ENCODE data around the gene CPN2.
A peak's percentile ranks its signal among the peaks of the same experiment; 100 is the strongest.

CPN2 gene

GRCh38 chr3:194330579-194330978 is 20.5 kb downstream of the CPN2 start:
- peak; percentile 97 for DNase-seq (ENCODE audit: low read depth)
- TF ChIP-seq, protein P1, sequence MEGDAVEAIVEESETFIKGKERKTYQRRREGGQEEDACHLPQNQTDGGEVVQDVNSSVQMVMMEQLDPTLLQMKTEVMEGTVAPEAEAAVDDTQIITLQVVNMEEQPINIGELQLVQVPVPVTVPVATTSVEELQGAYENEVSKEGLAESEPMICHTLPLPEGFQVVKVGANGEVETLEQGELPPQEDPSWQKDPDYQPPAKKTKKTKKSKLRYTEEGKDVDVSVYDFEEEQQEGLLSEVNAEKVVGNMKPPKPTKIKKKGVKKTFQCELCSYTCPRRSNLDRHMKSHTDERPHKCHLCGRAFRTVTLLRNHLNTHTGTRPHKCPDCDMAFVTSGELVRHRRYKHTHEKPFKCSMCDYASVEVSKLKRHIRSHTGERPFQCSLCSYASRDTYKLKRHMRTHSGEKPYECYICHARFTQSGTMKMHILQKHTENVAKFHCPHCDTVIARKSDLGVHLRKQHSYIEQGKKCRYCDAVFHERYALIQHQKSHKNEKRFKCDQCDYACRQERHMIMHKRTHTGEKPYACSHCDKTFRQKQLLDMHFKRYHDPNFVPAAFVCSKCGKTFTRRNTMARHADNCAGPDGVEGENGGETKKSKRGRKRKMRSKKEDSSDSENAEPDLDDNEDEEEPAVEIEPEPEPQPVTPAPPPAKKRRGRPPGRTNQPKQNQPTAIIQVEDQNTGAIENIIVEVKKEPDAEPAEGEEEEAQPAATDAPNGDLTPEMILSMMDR (IDR thresholded peaks at IDR 0.05; ENCODE audit: insufficient read depth, low read depth, low read length, missing control alignments): no peak

DNA sequence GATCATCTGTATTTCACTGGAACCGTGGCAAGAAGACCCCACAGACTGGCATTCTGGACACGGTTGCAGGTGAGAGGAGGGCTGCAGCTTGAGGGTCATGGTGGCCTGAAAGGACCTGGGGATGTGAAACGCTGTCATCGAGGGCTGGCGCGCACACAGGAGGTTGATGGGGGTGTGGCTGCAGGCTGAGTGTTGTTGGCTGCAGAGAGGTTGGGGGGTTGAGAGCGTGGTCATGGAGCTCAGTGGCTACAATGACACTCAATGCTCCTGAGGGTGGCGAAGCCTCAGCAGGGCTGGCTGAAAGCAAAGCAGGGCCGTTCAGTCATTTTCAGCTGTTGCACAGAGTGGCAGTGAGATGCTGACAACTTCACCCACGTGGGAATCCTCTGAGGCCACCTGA is 21.0 kb downstream of the CPN2 start:
- H3K4me3 ChIP-seq (ENCODE audit: low read length): no peak overlapping the region
- TF ChIP-seq, protein P1 (IDR thresholded peaks at IDR 0.05; ENCODE audit: insufficient read depth, low read depth, low read length, missing control alignments): no peak
- DNase-seq (ENCODE audit: low read depth): no peak

More at GRCh38 chr3:194330579-194330978, 20.5 kb downstream of the CPN2 start:
- no peak overlapping the region for H3K4me3 ChIP-seq (ENCODE audit: low read length)

DNA sequence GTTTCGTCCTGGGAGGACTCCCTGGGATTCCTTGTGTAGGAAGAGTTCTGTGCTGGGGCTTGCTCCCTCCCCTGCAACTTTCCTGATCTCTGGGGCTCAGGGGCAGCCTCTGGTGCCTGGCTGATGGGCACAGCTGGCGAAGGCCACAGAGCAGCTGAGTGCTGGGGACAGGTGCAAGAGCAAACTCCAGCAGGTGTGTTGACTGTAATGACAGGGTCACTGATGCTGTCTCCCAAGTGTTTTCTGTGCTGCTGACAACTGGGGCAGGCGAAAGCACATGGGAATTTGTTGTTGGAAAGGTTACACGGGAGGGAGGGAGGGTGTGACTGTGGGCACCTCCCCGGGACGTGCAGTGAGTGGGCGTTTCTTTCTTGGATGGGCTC is 21.6 kb downstream of the CPN2 start:
- no peak for DNase-seq (ENCODE audit: low read depth)
- no peak overlapping the region for H3K4me3 ChIP-seq (ENCODE audit: low read length)
- TF ChIP-seq, protein P1 (IDR thresholded peaks at IDR 0.05; ENCODE audit: insufficient read depth, low read depth, low read length, missing control alignments): no peak

GRCh38 chr3:194328942-194329582 is 22.1 kb downstream of the CPN2 start:
- no peak overlapping the region for H3K4me3 ChIP-seq (ENCODE audit: low read length)
- TF ChIP-seq, protein P1 (IDR thresholded peaks at IDR 0.05; ENCODE audit: insufficient read depth, low read depth, low read length, missing control alignments): no peak
- no peak for DNase-seq (ENCODE audit: low read depth)

DNA sequence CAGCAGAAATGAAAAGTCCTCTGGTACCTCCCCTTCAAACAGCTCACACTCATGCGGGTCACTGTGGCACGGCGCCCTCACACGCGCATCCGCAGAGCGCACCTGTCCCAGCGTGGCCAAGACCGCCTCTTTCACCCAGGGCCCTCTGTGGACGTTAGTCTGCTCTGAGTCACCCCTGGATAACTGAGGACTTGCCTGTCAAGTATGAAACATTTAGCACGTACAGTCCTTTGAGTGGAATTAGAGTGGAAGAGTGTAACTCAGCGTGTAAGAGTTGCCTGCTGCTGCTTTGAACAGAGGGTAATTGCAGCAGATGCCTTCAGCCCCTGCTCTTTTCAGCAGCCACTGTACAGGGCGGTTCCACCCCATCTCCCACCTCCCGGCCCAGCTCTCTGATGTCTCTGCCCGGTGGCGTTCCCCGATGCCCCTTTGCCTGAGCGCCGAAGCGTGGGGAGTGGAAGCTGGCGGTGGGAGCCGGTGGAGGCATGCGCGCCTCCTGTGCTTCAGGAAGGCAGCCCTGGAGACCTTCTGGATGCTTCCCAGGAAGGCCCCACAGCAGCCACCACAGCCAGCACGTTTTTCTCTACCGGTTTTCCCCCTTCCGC is 23.0 kb downstream of the CPN2 start:
- DNase-seq (ENCODE audit: low read depth): peak; percentile 91
- H3K4me3 ChIP-seq (ENCODE audit: low read length): no peak overlapping the region
- TF ChIP-seq, protein P1 (IDR thresholded peaks at IDR 0.05; ENCODE audit: insufficient read depth, low read depth, low read length, missing control alignments): no peak

- DNase-seq (ENCODE audit: low read depth): peak; percentile 51
- no peak overlapping the region for H3K4me3 ChIP-seq (ENCODE audit: low read length)
- TF ChIP-seq, protein P1 (IDR thresholded peaks at IDR 0.05; ENCODE audit: insufficient read depth, low read depth, low read length, missing control alignments): no peak
Measured at GRCh38 chr3:194327218-194328052, 23.7 kb downstream of the CPN2 start.
